H1 (cell line): Measurements from ENCODE around the gene SLC12A5. TPM values are rescaled to one million over a fixed set of nuclear protein-coding genes. Genes with fewer than 3 reads are reported as not detected.

Source experiments
- CTCF ChIA-PET: fragments of 300-600 bp; sonication (Branson Sonifier 250); formaldehyde crosslinking; loops from one replicate; lab custom pipeline; 2021; ENCODE audit not compliant: partially characterized antibody; lab: Charles Lee
- POLR2A ChIA-PET: fragments of 300-600 bp; sonication (Branson Sonifier 250); formaldehyde crosslinking; loops from one replicate; lab custom pipeline; 2021; ENCODE audit warnings: inconsistent platforms; ENCODE audit not compliant: partially characterized antibody; lab: Charles Lee
- DNase-seq, 2 experiments: peaks; one replicate each; pipeline versions ENCODE4 v3.0.0 to v3.0.0-alpha.2; 2010 to 2022; ENCODE audit warnings: low spot score in 2 of 2, low read depth in 1 of 2, mixed read lengths in 1 of 2
- FAIRE-seq: peaks from 2 replicates; lab custom pipeline; 2011; peaks lifted over from hg19 to GRCh38; lab: Jason Lieb, UNC
- H2AFZ ChIP-seq: 2 replicates; pipeline ENCODE4 v1.8.1; 2012; ENCODE audit warnings: low read length, inconsistent platforms
- H2AK5ac ChIP-seq: 2 replicates; pipeline ENCODE4 v1.6.1; 2013; ENCODE audit warnings: low read depth, low read length
- H2BK120ac ChIP-seq: replicated peaks from 2 replicates; pipeline ENCODE3; 2013; ENCODE audit warnings: low read depth, low read length, inconsistent platforms
- H2BK12ac ChIP-seq: 2 replicates; pipeline ENCODE4 v1.6.1; 2013; ENCODE audit warnings: low read depth, low read length
- H2BK15ac ChIP-seq: 2 replicates; pipeline ENCODE4 v1.6.1; 2013; ENCODE audit warnings: low read length
- H2BK20ac ChIP-seq: 2 replicates; pipeline ENCODE4 v1.6.1; 2013; ENCODE audit warnings: low read length
- H2BK5ac ChIP-seq: 2 replicates; pipeline ENCODE4 v1.6.1; 2013; ENCODE audit warnings: low read depth, low read length
- H3K14ac ChIP-seq: 2 replicates; pipeline ENCODE4 v1.6.1; 2013; ENCODE audit warnings: inconsistent platforms; ENCODE audit not compliant: insufficient read length
- H3K18ac ChIP-seq: 2 replicates; pipeline ENCODE4 v1.6.1; 2013; ENCODE audit warnings: low read length; ENCODE audit errors: extremely low read depth
- H3K23ac ChIP-seq: 2 replicates; pipeline ENCODE4 v1.6.1; 2013; ENCODE audit warnings: inconsistent platforms; ENCODE audit not compliant: insufficient read length
- H3K23me2 ChIP-seq: 2 replicates; pipeline ENCODE4 v1.6.1; 2013; ENCODE audit warnings: low read depth, low read length
- H3K27ac ChIP-seq: 2 replicates; pipeline ENCODE4 v1.6.1; 2011; ENCODE audit warnings: low read depth, low read length, inconsistent platforms
- H3K27me3 ChIP-seq, 4 experiments: replicated peaks in 1 of 4; 1 replicate in 1 of 4; 2 replicates in 3 of 4; pipeline versions ENCODE4 v1.6.1 to v1.8.1; 2011 to 2013; ENCODE audit warnings: low read length in 3 of 4, mild to moderate bottlenecking in 3 of 4, inconsistent platforms in 2 of 4, mixed read lengths in 2 of 4, moderate library complexity in 1 of 4; ENCODE audit not compliant: control insufficient read depth in 3 of 4, insufficient read depth in 3 of 4; ENCODE audit errors: extremely low read depth in 1 of 4
- H3K36me3 ChIP-seq, 4 experiments: 2 replicates each; pipeline versions ENCODE4 v1.6.1 to v1.8.1; 2011 to 2013; ENCODE audit warnings: mild to moderate bottlenecking in 4 of 4, low read length in 3 of 4, moderate library complexity in 2 of 4, control low read depth in 1 of 4, inconsistent platforms in 1 of 4; ENCODE audit not compliant: insufficient read depth in 4 of 4, control insufficient read depth in 2 of 4
- H3K4ac ChIP-seq: replicated peaks from 2 replicates; pipeline ENCODE3; 2013; ENCODE audit warnings: low read length, low read depth, mixed read lengths, inconsistent platforms; ENCODE audit not compliant: insufficient read length
- H3K4me1 ChIP-seq, 4 experiments: replicated peaks in 1 of 4; 1 replicate in 1 of 4; 2 replicates in 3 of 4; pipeline versions ENCODE4 v1.6.1 to v1.8.1; 2011 to 2013; ENCODE audit warnings: low read length in 3 of 4, inconsistent platforms in 2 of 4, mixed read lengths in 1 of 4; ENCODE audit not compliant: insufficient read depth in 4 of 4, control insufficient read depth in 3 of 4
- H3K4me2 ChIP-seq, 2 experiments: 2 replicates each; pipeline versions ENCODE4 v1.6.1 to v1.8.1; 2011 to 2013; ENCODE audit warnings: low read depth in 2 of 2, low read length in 2 of 2, control low read depth in 1 of 2, inconsistent platforms in 1 of 2, mild to moderate bottlenecking in 1 of 2; ENCODE audit not compliant: insufficient read depth in 1 of 2
- H3K4me3 ChIP-seq, 4 experiments: fragments of 200-600, 300-600 bp in 1 of 4; sonication (generic), shearing (Covaris generic), sonication (Bioruptor Twin) in 1 of 4; 2 replicates each; pipeline versions ENCODE4 v1.5.1 to v1.8.1; 2011 to 2016; ENCODE audit warnings: low read length in 4 of 4, low read depth in 3 of 4, control low read depth in 2 of 4, inconsistent platforms in 2 of 4, mild to moderate bottlenecking in 2 of 4, mixed read lengths in 1 of 4, moderate library complexity in 1 of 4; ENCODE audit not compliant: insufficient read depth in 2 of 4; ENCODE audit errors: extremely low read depth in 1 of 4
- H3K56ac ChIP-seq: replicated peaks from 2 replicates; pipeline ENCODE3; 2013; ENCODE audit warnings: low read depth, mild to moderate bottlenecking, mixed read lengths, low read length, inconsistent platforms; ENCODE audit not compliant: insufficient read length
- H3K79me1 ChIP-seq: 2 replicates; pipeline ENCODE4 v1.6.1; 2013; ENCODE audit warnings: low read depth, low read length, control low read depth
- H3K79me2 ChIP-seq, 2 experiments: 2 replicates each; pipeline versions ENCODE4 v1.6.1 to v1.8.1; 2012 to 2013; ENCODE audit warnings: low read length in 2 of 2, mild to moderate bottlenecking in 2 of 2, inconsistent platforms in 1 of 2; ENCODE audit not compliant: insufficient read depth in 2 of 2, control insufficient read depth in 1 of 2
- H3K9ac ChIP-seq, 4 experiments: replicated peaks in 1 of 4; 1 replicate in 1 of 4; 2 replicates in 3 of 4; pipeline versions ENCODE4 v1.6.1 to v1.8.1; 2011 to 2013; ENCODE audit warnings: low read depth in 3 of 4, low read length in 3 of 4, control low read depth in 2 of 4, mild to moderate bottlenecking in 2 of 4, moderate library complexity in 2 of 4, inconsistent platforms in 1 of 4; ENCODE audit errors: extremely low read depth in 1 of 4
- H3K9me3 ChIP-seq, 2 experiments: 2 replicates each; pipeline versions ENCODE4 v1.6.1 to v1.8.1; 2012 to 2013; ENCODE audit warnings: mild to moderate bottlenecking in 2 of 2, moderate library complexity in 2 of 2, control low read depth in 1 of 2, inconsistent platforms in 1 of 2, low read depth in 1 of 2, low read length in 1 of 2, mixed read lengths in 1 of 2; ENCODE audit not compliant: insufficient read depth in 2 of 2
- H4K20me1 ChIP-seq, 2 experiments: replicated peaks in 1 of 2; 2 replicates each; pipeline versions ENCODE3 to v1.8.1; 2011 to 2013; ENCODE audit warnings: inconsistent platforms in 2 of 2, low read length in 2 of 2, mild to moderate bottlenecking in 1 of 2; ENCODE audit not compliant: insufficient read depth in 2 of 2, control insufficient read depth in 1 of 2
- H4K5ac ChIP-seq: 2 replicates; pipeline ENCODE4 v1.6.1; 2013; ENCODE audit warnings: low read length, low read depth, mixed read lengths, inconsistent platforms; ENCODE audit not compliant: insufficient read length
- H4K8ac ChIP-seq: 2 replicates; pipeline ENCODE4 v1.8.0; 2013; ENCODE audit warnings: mild to moderate bottlenecking, moderate library complexity, low read length, inconsistent platforms; ENCODE audit not compliant: insufficient read depth; ENCODE audit errors: extremely low read depth
- H4K91ac ChIP-seq: replicated peaks from 2 replicates; pipeline ENCODE3; 2013; ENCODE audit warnings: low read length, mixed read lengths, inconsistent platforms; ENCODE audit not compliant: insufficient read length
- ASH2L ChIP-seq: fragments of 200-600, 300-600 bp; sonication (generic); IDR thresholded peaks from one replicate; pipeline ENCODE4 v1.7.1; 2017; ENCODE audit warnings: low read length
- EGR1 ChIP-seq: IDR thresholded peaks from 2 replicates; pipeline ENCODE4 v1.6.1; 2011; ENCODE audit warnings: low read depth, low read length, borderline replicate concordance
- POLR2AphosphoS5 ChIP-seq: IDR thresholded peaks from 2 replicates; pipeline ENCODE4 v1.6.1; 2011; ENCODE audit warnings: low read depth, low read length
- RBBP5 ChIP-seq: IDR thresholded peaks from 2 replicates; pipeline ENCODE4 v1.7.1; 2012; ENCODE audit warnings: low read depth, mild to moderate bottlenecking, inconsistent platforms, low read length, moderate library complexity, borderline replicate concordance
- RXRA ChIP-seq: IDR thresholded peaks from 2 replicates; pipeline ENCODE4 v1.6.1; 2011; ENCODE audit warnings: low read depth, mild to moderate bottlenecking, low read length, moderate library complexity; ENCODE audit not compliant: insufficient read depth
- TBP ChIP-seq: IDR thresholded peaks from 2 replicates; pipeline ENCODE4 v1.6.1; 2011; ENCODE audit warnings: low read depth, low read length, improper control_type of control experiment
- WGBS, 2 experiments: shearing (Covaris generic) in 1 of 2; methylation state at CpG; one replicate each; pipeline versions ENCODE4 v1.1.6 to v1.1.7; 2013 to 2015; ENCODE audit warnings: low lambda C conversion rate in 2 of 2, mixed read lengths in 2 of 2, inconsistent platforms in 1 of 2, low coverage in 1 of 2, missing lambda C conversion rate in 1 of 2; ENCODE audit not compliant: insufficient replicate concordance in 2 of 2, insufficient coverage in 1 of 2, insufficient read length in 1 of 2; ENCODE audit errors: extremely low coverage in 1 of 2, missing lambda C conversion rate in 1 of 2; 5-methylcytosine and 5-hydroxymethylcytosine counted together
- polyA plus RNA-seq, 7 experiments: library from polyadenylated mRNA; depleted of rRNA in 3 of 7; stranded (reverse) in 5 of 7; unstranded in 2 of 7; fragments of >200 nt in 5 of 7; fragments of 200-250 nt in 2 of 7; gene quantifications; 1 replicate in 5 of 7; 2 replicates in 1 of 7; 4 replicates in 1 of 7; pipeline versions ENCODE4 v1.2.1 to v1.2.3, GENCODE V29; 2011 to 2013; ENCODE audit warnings: missing spikeins in 2 of 7, mixed read lengths in 2 of 7
- total RNA-seq: library from RNA; stranded (reverse); fragmentation: NEBNext Ultra II Directional; extraction: Animal tissue kit (Norgen Biotek cat#: 25700); gene quantifications from 2 replicates; pipeline ENCODE4 v1.2.1, GENCODE V29; 2021
- TF ChIP-seq, protein P1 (sequence below): IDR thresholded peaks from 2 replicates; pipeline ENCODE4 v1.6.1; 2012; ENCODE audit warnings: inconsistent platforms

SLC12A5 gene
- total and polyA plus RNA-seq, 2 of the 8 experiments (the other 6 are each of a cell fraction or from before 2014, with no cell fraction given) = 1.9 to 7.3 TPM

DNA sequence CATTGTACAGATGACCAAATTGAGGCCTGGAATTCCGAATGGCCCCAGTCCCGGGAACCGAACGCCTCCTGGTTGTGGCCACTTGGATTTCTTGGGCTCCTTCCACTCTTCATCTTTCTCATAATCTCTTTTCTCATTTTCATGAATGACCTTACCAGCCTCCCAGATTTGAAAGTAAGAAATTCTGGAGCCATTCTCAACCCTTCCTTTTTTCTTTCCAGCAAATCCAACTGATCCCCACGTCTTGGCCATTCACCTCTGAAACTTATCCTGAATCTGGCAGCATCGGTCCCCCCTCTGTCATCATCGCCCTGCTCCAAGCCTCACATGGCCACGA is 5.9 kb upstream of the SLC12A5 start:
- Histone ChIP-seq H3K56ac (peak overlapping the region; percentile 35), H2AFZ (no peak overlapping the region), H3K9ac (no peak overlapping the region), H4K5ac (no peak overlapping the region), H3K79me2 (no peaks in the 10 kb centered on the region), H3K36me3 (no peaks in the 10 kb centered on the region), H3K79me1 (no peaks in the 10 kb centered on the region), H3K4me3 (peak overlapping the region in 3 of 4 experiments; percentile 51 to 80 (median 62); a peak in 3 of 8 replicates), H2BK120ac (no peak overlapping the region), H3K4ac (no peak overlapping the region), H2BK15ac (no peak overlapping the region), H4K8ac (no peak overlapping the region), H3K23ac (no peak overlapping the region), H2BK20ac (no peak overlapping the region), H3K4me1 (no peaks in the 10 kb centered on the region; a peak in 1 of 7 replicates), H2BK5ac (no peak overlapping the region), H3K27ac (no peak overlapping the region), H4K91ac (no peak overlapping the region), H3K18ac (no peak overlapping the region), H3K4me2 (peak overlapping the region in 1 of 2 experiments; percentile 95; a peak in 2 of 4 replicates), H2BK12ac (no peak overlapping the region), H3K27me3 (peaks cover 5 to 51% (median 21%) of the 10 kb centered on the region in 4 experiments), H3K9me3 (no peaks in the 10 kb centered on the region), H2AK5ac (no peak overlapping the region), H3K23me2 (peaks cover 8% of the 10 kb centered on the region), H4K20me1 (peaks cover 0 to 13% of the 10 kb centered on the region in 2 experiments), H3K14ac (no peak overlapping the region)
- FAIRE-seq (no peak), DNase-seq (no peak)
- ChIA-PET CTCF (interaction anchor here (0.7 to 4.7 kb wide), 42 partner anchors 9 to 533 kb away, joined by 3 to 50 read pairs (median 4); partner anchors contain the start of gene CD40), POLR2A (interaction anchor here (0.9 to 1.9 kb wide), 9 partner anchors 9 to 89 kb away, joined by 3 to 6 read pairs (median 3); partner anchors contain the start of genes PCIF1 and ZNF335)
- WGBS, 2 experiments = 35% methylated on average over 8 of the region's 8 CpGs; no CpG with 5 or more reads in 1 of the 2 experiments
- TF ChIP-seq RBBP5 (no peak), POLR2AphosphoS5 (no peak), TBP (no peak), RXRA (no peak), ASH2L (no peak), EGR1 (no peak)
- TF ChIP-seq, protein P1, sequence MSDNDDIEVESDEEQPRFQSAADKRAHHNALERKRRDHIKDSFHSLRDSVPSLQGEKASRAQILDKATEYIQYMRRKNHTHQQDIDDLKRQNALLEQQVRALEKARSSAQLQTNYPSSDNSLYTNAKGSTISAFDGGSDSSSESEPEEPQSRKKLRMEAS = no peak
